ENCODE measurements around the gene CNTN4. TPM values are rescaled to one million over a fixed set of nuclear protein-coding genes. Genes with fewer than 3 reads are reported as not detected.

The CNTN4 gene
- total and polyA plus RNA-seq, 2 of the 8 experiments (the other 6 are each of a cell fraction or from before 2014, with no cell fraction given): 0.41 to 2.2 TPM

- TF ChIP-seq CHD7 (IDR thresholded peaks at IDR 0.05; ENCODE audit: insufficient replicate concordance, low read length) (no peak), CEBPB (IDR thresholded peaks at IDR 0.05; ENCODE audit: low read depth, low read length) (no peak), SRF (IDR thresholded peaks at IDR 0.05; ENCODE audit: low read depth, low read length) (no peak), BRCA1 (IDR thresholded peaks at IDR 0.05; ENCODE audit: low read depth, low read length) (no peak), ATF3 (IDR thresholded peaks at IDR 0.05; ENCODE audit: insufficient read depth, low read depth, low read length) (no peak)
Measured at GRCh38 chr3:2826453-2826852, 727.8 kb downstream of the CNTN4 start (continued).
